Stimulated activated memory B cell treated with anti-CD40 and anti-IgM and Interleukin-4, amounts not matched to agents 10 μg/mL and 1 μg/mL and 100 μg/mL, for 72 hours (primary cell): Measurements from ENCODE around the gene C7orf25.

Experiments used
- ATAC-seq: fragments of 150-1000 bp; cut with Tn5 transposase; 2 replicates; pipeline ENCODE4 v1.10.0; 2021
- H3K27ac Mint-ChIP-seq: one replicate; pipeline ENCODE4 v1.8.0; 2022; ENCODE audit warnings: mild to moderate bottlenecking, mixed read lengths
- H3K27me3 Mint-ChIP-seq: one replicate; pipeline ENCODE4 v1.8.0; 2022; ENCODE audit warnings: mixed read lengths
- H3K36me3 Mint-ChIP-seq: one replicate; pipeline ENCODE4 v1.8.0; 2022; ENCODE audit warnings: mixed read lengths
- H3K4me1 Mint-ChIP-seq: one replicate; pipeline ENCODE4 v1.8.0; 2022; ENCODE audit warnings: mixed read lengths
- H3K4me3 Mint-ChIP-seq: one replicate; pipeline ENCODE4 v1.8.0; 2022; ENCODE audit warnings: mild to moderate bottlenecking, moderate library complexity, mixed read lengths
- H3K9me3 Mint-ChIP-seq: one replicate; pipeline ENCODE4 v1.8.0; 2022; ENCODE audit warnings: mixed read lengths

The C7orf25 gene

DNA sequence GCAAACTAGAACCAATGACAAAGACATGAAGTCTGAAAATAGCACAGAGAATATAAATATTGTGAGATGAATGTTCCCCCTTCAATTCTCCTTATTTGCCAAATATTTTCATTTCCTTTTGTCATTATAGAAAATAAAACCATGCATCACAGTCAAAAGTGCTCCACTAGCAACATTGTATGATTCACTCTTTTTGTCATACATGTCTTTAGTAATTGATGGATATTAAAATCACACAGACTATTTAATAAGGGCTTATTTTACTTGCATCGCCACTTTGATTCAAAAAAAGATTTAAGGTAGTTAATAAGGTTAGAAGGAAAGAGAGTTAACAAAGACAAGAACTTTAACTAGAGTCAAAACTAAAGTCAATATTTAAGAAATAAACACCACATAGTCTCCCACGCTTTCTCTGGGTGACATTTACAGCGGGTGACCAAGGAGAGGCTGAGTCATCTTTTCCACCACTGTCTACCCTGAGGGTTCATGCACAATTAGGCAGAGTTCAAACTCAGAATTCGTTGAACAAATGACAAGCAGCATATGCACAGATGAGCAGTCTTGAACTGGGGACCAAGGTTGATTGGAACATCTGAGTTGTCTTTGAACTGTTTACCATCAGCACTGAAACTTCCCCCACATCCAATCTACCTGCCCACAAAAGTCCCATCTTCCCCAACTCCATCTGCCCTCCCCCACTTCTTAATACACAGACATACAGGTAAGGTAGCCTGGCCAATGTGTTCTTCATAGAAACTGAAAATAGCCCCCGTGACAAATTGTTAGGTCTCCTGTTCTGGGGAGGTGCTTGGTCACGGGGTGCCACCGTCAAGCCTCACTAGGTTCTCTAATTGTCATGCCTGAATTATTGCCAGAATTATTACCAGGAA, 42.5 kb downstream of the C7orf25 start:
- peak overlapping the region; percentile 88 for H3K27ac Mint-ChIP-seq
- H3K4me1 Mint-ChIP-seq, result peaks cover 25% of the 10 kb centered on the region
- H3K4me3 Mint-ChIP-seq, result peak overlapping the region; percentile 42
- peaks cover 2% of the 10 kb centered on the region for H3K9me3 Mint-ChIP-seq
- peaks cover 15% of the 10 kb centered on the region for H3K36me3 Mint-ChIP-seq
- ATAC-seq, result peak; percentile 98
- H3K27me3 Mint-ChIP-seq, result peaks cover 34% of the 10 kb centered on the region

DNA sequence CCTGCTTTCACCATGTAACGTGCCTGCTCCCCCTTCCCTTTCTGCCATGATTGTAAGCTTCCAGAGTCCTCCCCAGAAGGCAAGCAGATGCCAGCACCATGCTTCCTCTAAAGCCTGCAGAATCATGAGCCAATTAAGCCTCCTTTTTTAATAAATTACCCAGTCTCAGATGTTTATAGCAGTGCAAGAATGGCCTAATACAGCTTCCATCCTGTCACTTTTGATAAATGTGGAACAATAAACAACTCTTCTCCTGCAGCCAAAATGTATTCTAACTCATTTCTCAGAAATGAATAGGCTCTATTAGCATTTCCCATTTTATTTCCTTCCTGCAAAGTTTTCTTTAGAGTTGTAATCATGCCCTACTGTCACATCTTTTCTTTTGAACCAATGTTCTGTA, 43.4 kb downstream of the C7orf25 start:
- peak overlapping the region; percentile 42 for H3K4me3 Mint-ChIP-seq
- peaks cover 18% of the 10 kb centered on the region for H3K36me3 Mint-ChIP-seq
- no peak for ATAC-seq
- H3K27me3 Mint-ChIP-seq, result peaks cover 34% of the 10 kb centered on the region
- H3K9me3 Mint-ChIP-seq, result peaks cover 3% of the 10 kb centered on the region
- H3K27ac Mint-ChIP-seq, result peak overlapping the region; percentile 88
- peaks cover 25% of the 10 kb centered on the region for H3K4me1 Mint-ChIP-seq
